Measurements from ENCODE around the gene ZBED3.

Gene ZBED3

GRCh38 chr5:77031891-77032290 is 55.2 kb downstream of the ZBED3 start:
- H3K9me3 ChIP-seq (ENCODE audit: control extremely low read depth in 1 of 5, control insufficient read depth in 4 of 5, insufficient read depth in 2 of 5, low read depth in 1 of 5, low read length in 4 of 5), result peaks cover 0 to 17% (median 7%) of the 10 kb centered on the region in 5 experiments
- 20% methylated on average over 1 of the region's 3 CpGs for WGBS (ENCODE audit: insufficient coverage)
- ChIA-PET CTCF (interaction anchor here (1.0 to 1.5 kb wide), 2 partner anchors 54 to 69 kb away, joined by 3 to 4 read pairs; no protein-coding TSS in a partner anchor), POLR2A (no interaction called here)
- peak overlapping the region in 3 of 7 experiments; percentile 91 to 97 (median 95) for H3K4me3 ChIP-seq (ENCODE audit: control insufficient read depth in 1 of 7, extremely low read depth in 1 of 7, insufficient read depth in 4 of 7, low read depth in 2 of 7, low read length in 6 of 7)
- no peak overlapping the region for H3K27ac ChIP-seq (ENCODE audit: insufficient read depth in 1 of 2, low read depth in 1 of 2, low read length in 2 of 2, poor library complexity in 1 of 2, severe bottlenecking in 2 of 2)
- peak in 1 of 3 donors; percentile 29 for DNase-seq
- H3K36me3 ChIP-seq (ENCODE audit: control insufficient read depth in 4 of 4, insufficient read depth in 4 of 4, low read length in 3 of 4), result peaks cover 0 to 25% (median 16%) of the 10 kb centered on the region in 4 experiments
- H3K4me1 ChIP-seq (ENCODE audit: control extremely low read depth in 1 of 4, control insufficient read depth in 4 of 4, insufficient read depth in 4 of 4, low read length in 3 of 4), result peaks cover 4 to 24% (median 8%) of the 10 kb centered on the region in 4 experiments
- H3K27me3 ChIP-seq (replicated peaks in 2 of 5; ENCODE audit: control insufficient read depth in 4 of 5, insufficient read depth in 5 of 5, low read length in 4 of 5), result no peaks in the 10 kb centered on the region

GRCh38 chr5:77030097-77031071 is 56.7 kb downstream of the ZBED3 start, which contains the start of gene AGGF1:
TSS of gene AGGF1 (plus strand) at chr5:77030404. CDS start at chr5:77030767, 363 bp downstream.
- peaks cover 4 to 24% (median 8%) of the 10 kb centered on the region in 4 experiments for H3K4me1 ChIP-seq (ENCODE audit: control extremely low read depth in 1 of 4, control insufficient read depth in 4 of 4, insufficient read depth in 4 of 4, low read length in 3 of 4)
- ChIA-PET POLR2A (interaction anchor here (0.6 kb wide), 1 partner anchor 22 kb away, joined by 3 read pairs; no protein-coding TSS in a partner anchor), CTCF (interaction anchor here (0.7 to 1.1 kb wide), 6 partner anchors 14 to 426 kb away, joined by 3 to 6 read pairs (median 4); no protein-coding TSS in a partner anchor)
- peak; percentile 91 to 98 (median 96) for DNase-seq
- H3K27ac ChIP-seq (ENCODE audit: insufficient read depth in 1 of 2, low read depth in 1 of 2, low read length in 2 of 2, poor library complexity in 1 of 2, severe bottlenecking in 2 of 2), result peak within 1 kb of the TSS; percentile 85 to 91
- peak within 1 kb of the TSS; percentile 84 to 97 (median 90) for H3K4me3 ChIP-seq (ENCODE audit: control insufficient read depth in 1 of 7, extremely low read depth in 1 of 7, insufficient read depth in 4 of 7, low read depth in 2 of 7, low read length in 6 of 7)
- peaks cover 0 to 11% (median 7%) of the 10 kb centered on the region in 4 experiments for H3K36me3 ChIP-seq (ENCODE audit: control insufficient read depth in 4 of 4, insufficient read depth in 4 of 4, low read length in 3 of 4)
- no peaks in the 10 kb centered on the region for H3K27me3 ChIP-seq (replicated peaks in 2 of 5; ENCODE audit: control insufficient read depth in 4 of 5, insufficient read depth in 5 of 5, low read length in 4 of 5)
- H3K9me3 ChIP-seq (ENCODE audit: control extremely low read depth in 1 of 5, control insufficient read depth in 4 of 5, insufficient read depth in 2 of 5, low read depth in 1 of 5, low read length in 4 of 5), result peaks cover 0 to 17% (median 7%) of the 10 kb centered on the region in 5 experiments
- WGBS (ENCODE audit: insufficient coverage), result under 1% methylated on average over 78 of the region's 82 CpGs

GRCh38 chr5:77029376-77029885 is 57.7 kb downstream of the ZBED3 start:
- POLR2A ChIA-PET, result no interaction called here
- CTCF ChIA-PET, result interaction anchor here (0.7 to 1.0 kb wide), 2 partner anchors 25 to 48 kb away, joined by 3 to 4 read pairs; no protein-coding TSS in a partner anchor
- DNase-seq, result peak in 1 of 3 donors; percentile 16
- 100% methylated on average over 1 of the region's 2 CpGs for whole genome bisulfite sequencing (ENCODE audit: insufficient coverage)
- peak overlapping the region in 5 of 7 experiments; percentile 85 to 97 (median 91) for H3K4me3 ChIP-seq (ENCODE audit: control insufficient read depth in 1 of 7, extremely low read depth in 1 of 7, insufficient read depth in 4 of 7, low read depth in 2 of 7, low read length in 6 of 7)
- no peak overlapping the region for H3K27ac ChIP-seq (ENCODE audit: insufficient read depth in 1 of 2, low read depth in 1 of 2, low read length in 2 of 2, poor library complexity in 1 of 2, severe bottlenecking in 2 of 2)
- H3K27me3 ChIP-seq (replicated peaks in 2 of 5; ENCODE audit: control insufficient read depth in 4 of 5, insufficient read depth in 5 of 5, low read length in 4 of 5), result no peaks in the 10 kb centered on the region
- peaks cover 4 to 24% (median 9%) of the 10 kb centered on the region in 4 experiments for H3K4me1 ChIP-seq (ENCODE audit: control extremely low read depth in 1 of 4, control insufficient read depth in 4 of 4, insufficient read depth in 4 of 4, low read length in 3 of 4)
- H3K9me3 ChIP-seq (ENCODE audit: control extremely low read depth in 1 of 5, control insufficient read depth in 4 of 5, insufficient read depth in 2 of 5, low read depth in 1 of 5, low read length in 4 of 5), result peaks cover 0 to 17% (median 7%) of the 10 kb centered on the region in 5 experiments
- H3K36me3 ChIP-seq (ENCODE audit: control insufficient read depth in 4 of 4, insufficient read depth in 4 of 4, low read length in 3 of 4), result peaks cover 0 to 5% (median 2%) of the 10 kb centered on the region in 4 experiments

DNA sequence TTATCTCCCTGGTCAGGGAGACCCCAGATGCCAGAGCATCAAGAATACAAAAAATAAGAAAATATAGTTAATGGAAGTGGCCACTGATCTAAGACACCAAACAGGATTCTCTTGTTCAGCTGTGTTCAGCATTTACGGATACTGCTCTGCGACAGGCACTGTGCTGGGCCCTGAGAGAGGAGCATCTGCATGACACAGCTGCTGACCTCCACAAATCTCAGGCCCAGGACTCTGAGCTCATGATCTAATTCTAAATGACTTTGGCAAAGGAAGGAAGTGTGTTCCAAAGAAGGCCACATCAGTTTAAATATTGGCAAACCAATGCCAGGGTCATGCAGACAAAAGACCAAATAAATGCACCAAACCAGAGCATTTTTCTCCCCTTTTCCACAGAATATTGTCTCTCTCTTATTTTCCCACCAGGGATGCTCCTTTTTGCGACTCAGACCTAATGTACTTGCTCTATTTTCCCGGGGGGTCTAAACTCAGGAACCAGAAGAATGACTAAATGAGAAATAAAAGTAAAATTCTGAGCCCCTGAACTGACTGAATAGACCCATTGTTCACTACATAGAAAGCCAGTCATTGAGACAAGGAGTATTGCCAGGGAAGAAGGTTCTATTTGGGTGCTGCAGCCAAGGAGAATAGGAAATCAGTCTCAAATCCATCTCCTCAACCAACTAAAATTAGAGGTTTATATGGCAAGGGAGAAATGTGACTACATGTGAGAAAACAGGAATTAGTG is 58.3 kb downstream of the ZBED3 start:
- H3K4me1 ChIP-seq (ENCODE audit: control extremely low read depth in 1 of 4, control insufficient read depth in 4 of 4, insufficient read depth in 4 of 4, low read length in 3 of 4), result peaks cover 4 to 24% (median 9%) of the 10 kb centered on the region in 4 experiments
- POLR2A ChIA-PET, result no interaction called here
- H3K27ac ChIP-seq (ENCODE audit: insufficient read depth in 1 of 2, low read depth in 1 of 2, low read length in 2 of 2, poor library complexity in 1 of 2, severe bottlenecking in 2 of 2), result no peak overlapping the region
- H3K9me3 ChIP-seq (ENCODE audit: control extremely low read depth in 1 of 5, control insufficient read depth in 4 of 5, insufficient read depth in 2 of 5, low read depth in 1 of 5, low read length in 4 of 5), result peaks cover 0 to 17% (median 7%) of the 10 kb centered on the region in 5 experiments
- CTCF ChIA-PET, result interaction anchor here (0.7 kb wide), 1 partner anchor 48 kb away, joined by 3 read pairs; no protein-coding TSS in a partner anchor
- H3K4me3 ChIP-seq (ENCODE audit: control insufficient read depth in 1 of 7, extremely low read depth in 1 of 7, insufficient read depth in 4 of 7, low read depth in 2 of 7, low read length in 6 of 7), result no peak overlapping the region
- H3K27me3 ChIP-seq (replicated peaks in 2 of 5; ENCODE audit: control insufficient read depth in 4 of 5, insufficient read depth in 5 of 5, low read length in 4 of 5), result no peaks in the 10 kb centered on the region
- DNase-seq, result no peak
- WGBS (ENCODE audit: insufficient coverage), result 100% methylated on average over 2 of the region's 4 CpGs
- H3K36me3 ChIP-seq (ENCODE audit: control insufficient read depth in 4 of 4, insufficient read depth in 4 of 4, low read length in 3 of 4), result peaks cover 0 to 3% (median 1%) of the 10 kb centered on the region in 4 experiments

- DNase-seq, result no peak
- WGBS (ENCODE audit: insufficient coverage), result no CpG with 5 or more reads among the region's 1 CpG
- Histone ChIP-seq H3K4me3 (ENCODE audit: control insufficient read depth in 1 of 7, extremely low read depth in 1 of 7, insufficient read depth in 4 of 7, low read depth in 2 of 7, low read length in 6 of 7) (no peak overlapping the region), H3K27ac (ENCODE audit: insufficient read depth in 1 of 2, low read depth in 1 of 2, low read length in 2 of 2, poor library complexity in 1 of 2, severe bottlenecking in 2 of 2) (no peak overlapping the region), H3K4me1 (ENCODE audit: control extremely low read depth in 1 of 4, control insufficient read depth in 4 of 4, insufficient read depth in 4 of 4, low read length in 3 of 4) (peaks cover 0 to 3% (median 0%) of the 10 kb centered on the region in 4 experiments), H3K27me3 (replicated peaks in 2 of 5; ENCODE audit: control insufficient read depth in 4 of 5, insufficient read depth in 5 of 5, low read length in 4 of 5) (no peaks in the 10 kb centered on the region), H3K36me3 (ENCODE audit: control insufficient read depth in 4 of 4, insufficient read depth in 4 of 4, low read length in 3 of 4) (no peaks in the 10 kb centered on the region), H3K9me3 (ENCODE audit: control extremely low read depth in 1 of 5, control insufficient read depth in 4 of 5, insufficient read depth in 2 of 5, low read depth in 1 of 5, low read length in 4 of 5) (peaks cover 0 to 14% (median 7%) of the 10 kb centered on the region in 5 experiments)
- ChIA-PET POLR2A (no interaction called here), CTCF (interaction anchor here (0.9 to 1.5 kb wide), 3 partner anchors 9 to 160 kb away, joined by 3 to 4 read pairs (median 3); no protein-coding TSS in a partner anchor)
Observed at GRCh38 chr5:77024490-77024889, 62.6 kb downstream of the ZBED3 start.

- H3K27me3 ChIP-seq (replicated peaks in 2 of 5; ENCODE audit: control insufficient read depth in 4 of 5, insufficient read depth in 5 of 5, low read length in 4 of 5), result no peaks in the 10 kb centered on the region
- peaks cover 0 to 3% (median 0%) of the 10 kb centered on the region in 4 experiments for H3K4me1 ChIP-seq (ENCODE audit: control extremely low read depth in 1 of 4, control insufficient read depth in 4 of 4, insufficient read depth in 4 of 4, low read length in 3 of 4)
- no peak overlapping the region for H3K27ac ChIP-seq (ENCODE audit: insufficient read depth in 1 of 2, low read depth in 1 of 2, low read length in 2 of 2, poor library complexity in 1 of 2, severe bottlenecking in 2 of 2)
- ChIA-PET POLR2A (no interaction called here), CTCF (no interaction called here)
- DNase-seq, result no peak
- no peaks in the 10 kb centered on the region for H3K36me3 ChIP-seq (ENCODE audit: control insufficient read depth in 4 of 4, insufficient read depth in 4 of 4, low read length in 3 of 4)
- 82% methylated on average over 5 of the region's 7 CpGs for WGBS (ENCODE audit: insufficient coverage)
- no peak overlapping the region for H3K4me3 ChIP-seq (ENCODE audit: control insufficient read depth in 1 of 7, extremely low read depth in 1 of 7, insufficient read depth in 4 of 7, low read depth in 2 of 7, low read length in 6 of 7)
- H3K9me3 ChIP-seq (ENCODE audit: control extremely low read depth in 1 of 5, control insufficient read depth in 4 of 5, insufficient read depth in 2 of 5, low read depth in 1 of 5, low read length in 4 of 5), result no peaks in the 10 kb centered on the region
Observed at GRCh38 chr5:77022511-77023417, 64.3 kb downstream of the ZBED3 start.

All from common myeloid progenitor, CD34-positive (primary cell).